SK-N-SH (cell line): Measurements from ENCODE around the gene ARHGAP15. TPM values are rescaled to one million over a fixed set of nuclear protein-coding genes. Genes with fewer than 3 reads are reported as not detected.

Experiments used
- CTCF ChIA-PET: fragments of 300-600, 350-600 bp; formaldehyde crosslinking; extraction: SDS; loops from one replicate; lab custom pipeline; 2021; lab: Yijun Ruan, JAX
- POLR2A ChIA-PET: fragments of 350-600 bp; sonication (Branson Sonifier 250); formaldehyde crosslinking; extraction: SDS; loops from one replicate; lab custom pipeline; 2020; ENCODE audit warnings: antibody characterized with exemption, inconsistent platforms; lab: Yijun Ruan, JAX
- DNase-seq: peaks from one replicate; pipeline ENCODE4 v3.0.0; 2012
- H2AFZ ChIP-seq: fragments of 200-600 bp; sonication (generic); 2 replicates; pipeline ENCODE4 v1.8.1; 2016; ENCODE audit warnings: antibody characterized with exemption, mild to moderate bottlenecking, low read depth
- H3F3A ChIP-seq: fragments of 200-600 bp; sonication (generic); replicated peaks from 2 replicates; pipeline ENCODE3; 2016; ENCODE audit warnings: antibody characterized with exemption, mild to moderate bottlenecking; ENCODE audit not compliant: insufficient read depth
- H3K27ac ChIP-seq, 2 experiments: fragments of 200-500 bp in 1 of 2; fragments of 200-600 bp in 1 of 2; sonication (Bioruptor generic) in 1 of 2; sonication (generic), shearing (Covaris generic) in 1 of 2; 2 replicates each; pipeline versions ENCODE4 v1.5.1 to v1.6.1; 2014 to 2016; ENCODE audit warnings: low read depth in 2 of 2, inconsistent platforms in 1 of 2, low read length in 1 of 2, mild to moderate bottlenecking in 1 of 2, mixed read lengths in 1 of 2
- H3K27me3 ChIP-seq: fragments of 200-600 bp; sonication (generic), shearing (Covaris generic); 2 replicates; pipeline ENCODE4 v1.6.1; 2016; ENCODE audit warnings: mixed run types; ENCODE audit not compliant: insufficient read depth
- H3K36me3 ChIP-seq, 2 experiments: fragments of 200-500 bp in 1 of 2; fragments of 200-600 bp in 1 of 2; sonication (Bioruptor generic) in 1 of 2; sonication (generic) in 1 of 2; replicated peaks in 1 of 2; 2 replicates each; pipeline versions ENCODE3 to v1.5.1; 2014 to 2016; ENCODE audit warnings: low read length in 1 of 2, mild to moderate bottlenecking in 1 of 2; ENCODE audit not compliant: insufficient read depth in 2 of 2, control insufficient read depth in 1 of 2
- H3K4me1 ChIP-seq, 2 experiments: fragments of 200-500 bp in 1 of 2; fragments of 200-600 bp in 1 of 2; sonication (Bioruptor generic) in 1 of 2; sonication (generic), shearing (Covaris generic) in 1 of 2; 2 replicates each; pipeline versions ENCODE4 v1.5.1 to v1.6.1; 2014 to 2016; ENCODE audit warnings: low read depth in 1 of 2, low read length in 1 of 2, mixed run types in 1 of 2; ENCODE audit not compliant: insufficient read depth in 2 of 2, control insufficient read depth in 1 of 2
- H3K4me2 ChIP-seq: fragments of 200-600 bp; sonication (generic), shearing (Covaris generic); 2 replicates; pipeline ENCODE4 v1.6.1; 2017; ENCODE audit warnings: mixed run types
- H3K4me3 ChIP-seq, 2 experiments: fragments of 200-500 bp in 1 of 2; fragments of 200-600 bp in 1 of 2; sonication (Bioruptor generic) in 1 of 2; sonication (generic), shearing (Covaris generic) in 1 of 2; 2 replicates each; pipeline versions ENCODE4 v1.5.1 to v1.8.1; 2014 to 2016; ENCODE audit warnings: low read depth in 2 of 2, inconsistent platforms in 1 of 2, low read length in 1 of 2, mild to moderate bottlenecking in 1 of 2, mixed read lengths in 1 of 2, moderate library complexity in 1 of 2
- H3K79me2 ChIP-seq: fragments of 200-600 bp; sonication (generic); 2 replicates; pipeline ENCODE4 v1.8.1; 2017; ENCODE audit warnings: mild to moderate bottlenecking; ENCODE audit not compliant: insufficient read depth
- H3K9ac ChIP-seq: fragments of 200-600 bp; sonication (generic); 2 replicates; pipeline ENCODE4 v1.6.1; 2017; ENCODE audit warnings: mixed run types
- H3K9me2 ChIP-seq: fragments of 200-600 bp; sonication (generic); 2 replicates; pipeline ENCODE4 v1.6.1; 2017; ENCODE audit warnings: mixed run types
- H3K9me3 ChIP-seq: fragments of 200-600 bp; sonication (generic); 2 replicates; pipeline ENCODE4 v1.6.1; 2017; ENCODE audit warnings: mixed run types, mild to moderate bottlenecking, moderate library complexity
- H4K20me1 ChIP-seq: fragments of 200-600 bp; sonication (generic); 2 replicates; pipeline ENCODE4 v1.6.1; 2017; ENCODE audit warnings: mild to moderate bottlenecking, mixed run types; ENCODE audit not compliant: insufficient read depth
- CTCF ChIP-seq: fragments of 200-600 bp; sonication (generic); IDR thresholded peaks from 2 replicates; pipeline ENCODE4 v1.6.1; 2017; ENCODE audit warnings: antibody characterized with exemption, mild to moderate bottlenecking, moderate library complexity
- EZH2phosphoT487 ChIP-seq: fragments of 200-600 bp; sonication (generic); IDR thresholded peaks from 2 replicates; pipeline ENCODE4 v1.6.1; 2017; ENCODE audit warnings: low read depth, mixed run types, mild to moderate bottlenecking, antibody characterized with exemption, moderate library complexity, borderline replicate concordance
- FOXJ3 ChIP-seq: sonication (generic); formaldehyde crosslinking; IDR thresholded peaks from 2 replicates; pipeline ENCODE4 v1.5.1; 2020; ENCODE audit warnings: mild to moderate bottlenecking, missing genetic modification reagents
- FOXM1 ChIP-seq: IDR thresholded peaks from 2 replicates; pipeline ENCODE4 v1.4.0; 2012; ENCODE audit warnings: low read depth, mild to moderate bottlenecking
- GATA2 ChIP-seq: sonication (generic); formaldehyde crosslinking; IDR thresholded peaks from 2 replicates; pipeline ENCODE4 v1.5.0; 2020; ENCODE audit warnings: mild to moderate bottlenecking, missing genetic modification reagents
- IRF3 ChIP-seq: fragments of 150-350 bp; IDR thresholded peaks from 2 replicates; pipeline ENCODE4 v1.6.1; 2016; ENCODE audit warnings: mild to moderate bottlenecking, low read depth, low read length
- MAX ChIP-seq: IDR thresholded peaks from 2 replicates; pipeline ENCODE4 v1.4.0; 2012; ENCODE audit warnings: low read depth
- MEF2A ChIP-seq: IDR thresholded peaks from 2 replicates; pipeline ENCODE4 v1.4.0; 2012; ENCODE audit warnings: low read depth, borderline replicate concordance
- NFIC ChIP-seq: IDR thresholded peaks from 2 replicates; pipeline ENCODE4 v1.4.0; 2012; ENCODE audit warnings: borderline replicate concordance
- PBX3 ChIP-seq: IDR thresholded peaks from 2 replicates; pipeline ENCODE4; 2012
- RAD21 ChIP-seq: IDR thresholded peaks from 2 replicates; pipeline ENCODE4 v1.6.1; 2012; ENCODE audit warnings: mild to moderate bottlenecking, low read length
- RXRA ChIP-seq: IDR thresholded peaks from 2 replicates; pipeline ENCODE4 v1.4.0; 2012; ENCODE audit warnings: low read depth, mild to moderate bottlenecking, borderline replicate concordance
- SIN3A ChIP-seq: IDR thresholded peaks from 2 replicates; pipeline ENCODE4 v1.6.1; 2012; ENCODE audit warnings: low read depth, mild to moderate bottlenecking, low read length, moderate library complexity, borderline replicate concordance
- TEAD4 ChIP-seq: IDR thresholded peaks from 2 replicates; pipeline ENCODE4 v1.4.0; 2012; ENCODE audit warnings: mild to moderate bottlenecking, borderline replicate concordance; ENCODE audit not compliant: insufficient read depth
- USF1 ChIP-seq: IDR thresholded peaks from 2 replicates; pipeline ENCODE4 v1.4.0; 2012; ENCODE audit warnings: low read depth, borderline replicate concordance
- USF2 ChIP-seq: fragments of 150-350 bp; IDR thresholded peaks from 2 replicates; pipeline ENCODE4 v1.6.1; 2017; ENCODE audit warnings: antibody characterized with exemption, low read length, low read depth, borderline replicate concordance
- ZBTB33 ChIP-seq: IDR thresholded peaks from 2 replicates; pipeline ENCODE4 v1.4.0; 2012; ENCODE audit warnings: low read depth, borderline replicate concordance
- WGBS: methylation state at CpG from one replicate; pipeline ENCODE4 v1.1.6; 2017; ENCODE audit warnings: low lambda C conversion rate; 5-methylcytosine and 5-hydroxymethylcytosine counted together
- polyA plus RNA-seq, 3 experiments: library from polyadenylated mRNA; depleted of rRNA; stranded (reverse); fragments of >200 nt; gene quantifications; 2 replicates each; pipeline ENCODE4 v1.2.3, GENCODE V29; 2012

The ARHGAP15 gene
- polyA plus RNA-seq, 1 of the 3 experiments (the other 2 are of a cell fraction) = not detected

- ChIA-PET CTCF (interaction anchor here (1.2 to 1.5 kb wide), 2 partner anchors 14 to 114 kb away, joined by 3 to 10 read pairs; no protein-coding TSS in a partner anchor), POLR2A (no interaction called here)
- no peaks in the 10 kb centered on the region for H4K20me1 ChIP-seq
- no peaks in the 10 kb centered on the region; a peak in 1 of 4 replicates for H3K4me1 ChIP-seq
- H3F3A ChIP-seq = no peaks in the 10 kb centered on the region
- H3K4me3 ChIP-seq = no peak overlapping the region
- TF ChIP-seq FOXJ3 (no peak), NFIC (no peak), RAD21 (no peak), TEAD4 (no peak), EZH2phosphoT487 (no peak), ZBTB33 (no peak), PBX3 (no peak), USF2 (no peak), SIN3A (no peak), IRF3 (no peak), MEF2A (no peak), USF1 (no peak), GATA2 (CRISPR knock-in tag) (no peak), FOXM1 (no peak), CTCF (no peak), MAX (no peak), RXRA (no peak)
- WGBS = 60% methylated on average over 5 of the region's 5 CpGs
- DNase-seq = no peak
- H3K9me2 ChIP-seq = no peaks in the 10 kb centered on the region
- no peaks in the 10 kb centered on the region for H3K79me2 ChIP-seq
- H2AFZ ChIP-seq = no peak overlapping the region
- H3K9me3 ChIP-seq = no peaks in the 10 kb centered on the region
- no peaks in the 10 kb centered on the region for H3K27me3 ChIP-seq
- no peak overlapping the region for H3K27ac ChIP-seq
- H3K4me2 ChIP-seq = no peak overlapping the region
- no peak overlapping the region for H3K9ac ChIP-seq
- H3K36me3 ChIP-seq = no peaks in the 10 kb centered on the region
Measured at GRCh38 chr2:143148757-143149156, 19.5 kb downstream of the ARHGAP15 start.
